Bronchial epithelial cell (primary cell): ENCODE measurements around the gene GRIP1. TPM values are rescaled to one million over a fixed set of nuclear protein-coding genes. Genes with fewer than 3 reads are reported as not detected.

Experiments used
- DNase-seq: peaks from one replicate; pipeline ENCODE4 v3.0.0-alpha.2; 2010; ENCODE audit warnings: low read depth
- FAIRE-seq: peaks from 2 replicates; lab custom pipeline; 2011; peaks lifted over from hg19 to GRCh38; lab: Jason Lieb, UNC
- H3K27me3 ChIP-seq: 2 replicates; pipeline ENCODE4 v1.5.1; 2011; ENCODE audit warnings: low read length; ENCODE audit not compliant: control insufficient read depth, insufficient read depth
- H3K36me3 ChIP-seq: 2 replicates; pipeline ENCODE4 v1.5.1; 2011; ENCODE audit warnings: low read length; ENCODE audit not compliant: control insufficient read depth, insufficient read depth
- H3K4me3 ChIP-seq: 2 replicates; pipeline ENCODE4 v1.5.1; 2011; ENCODE audit warnings: mild to moderate bottlenecking, low read depth, low read length, control low read depth
- total RNA-seq: library from RNA; depleted of rRNA; stranded (reverse); fragments of >200 nt; gene quantifications from 2 replicates; pipeline ENCODE4 v1.2.1, GENCODE V29; 2014
- TF ChIP-seq, protein P1 (sequence below): IDR thresholded peaks from 2 replicates; pipeline ENCODE4 v1.5.1; 2011; ENCODE audit warnings: mild to moderate bottlenecking, moderate library complexity, low read length, control low read depth, inconsistent platforms; ENCODE audit not compliant: insufficient read depth, severe bottlenecking

GRIP1 gene
- total RNA-seq, 1 donor from 2014 or later: 3.9 TPM

DNA sequence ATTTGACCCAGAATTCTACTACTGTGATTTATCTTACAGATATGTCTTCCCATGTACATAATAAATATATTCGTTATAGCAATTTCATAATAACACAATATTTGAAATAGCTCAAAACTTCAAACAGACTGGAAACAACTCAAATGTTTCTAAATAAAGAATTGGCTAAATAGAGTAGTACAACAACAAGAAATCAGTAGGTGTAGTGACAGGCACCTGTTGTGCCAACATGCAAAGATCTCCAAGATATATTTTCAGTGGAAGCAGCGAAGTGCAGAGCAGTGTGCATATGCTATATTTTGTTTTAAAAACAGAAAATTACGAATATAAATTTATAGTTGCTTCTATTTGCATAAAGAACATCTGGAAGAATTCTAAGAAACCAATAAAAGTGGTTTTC, 60.9 kb downstream of the GRIP1 start:
- Histone ChIP-seq H3K27me3 (no peaks in the 10 kb centered on the region), H3K4me3 (no peak overlapping the region), H3K36me3 (no peaks in the 10 kb centered on the region)
- TF ChIP-seq, protein P1, sequence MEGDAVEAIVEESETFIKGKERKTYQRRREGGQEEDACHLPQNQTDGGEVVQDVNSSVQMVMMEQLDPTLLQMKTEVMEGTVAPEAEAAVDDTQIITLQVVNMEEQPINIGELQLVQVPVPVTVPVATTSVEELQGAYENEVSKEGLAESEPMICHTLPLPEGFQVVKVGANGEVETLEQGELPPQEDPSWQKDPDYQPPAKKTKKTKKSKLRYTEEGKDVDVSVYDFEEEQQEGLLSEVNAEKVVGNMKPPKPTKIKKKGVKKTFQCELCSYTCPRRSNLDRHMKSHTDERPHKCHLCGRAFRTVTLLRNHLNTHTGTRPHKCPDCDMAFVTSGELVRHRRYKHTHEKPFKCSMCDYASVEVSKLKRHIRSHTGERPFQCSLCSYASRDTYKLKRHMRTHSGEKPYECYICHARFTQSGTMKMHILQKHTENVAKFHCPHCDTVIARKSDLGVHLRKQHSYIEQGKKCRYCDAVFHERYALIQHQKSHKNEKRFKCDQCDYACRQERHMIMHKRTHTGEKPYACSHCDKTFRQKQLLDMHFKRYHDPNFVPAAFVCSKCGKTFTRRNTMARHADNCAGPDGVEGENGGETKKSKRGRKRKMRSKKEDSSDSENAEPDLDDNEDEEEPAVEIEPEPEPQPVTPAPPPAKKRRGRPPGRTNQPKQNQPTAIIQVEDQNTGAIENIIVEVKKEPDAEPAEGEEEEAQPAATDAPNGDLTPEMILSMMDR: no peak
- FAIRE-seq (no peak), DNase-seq (no peak)

DNA sequence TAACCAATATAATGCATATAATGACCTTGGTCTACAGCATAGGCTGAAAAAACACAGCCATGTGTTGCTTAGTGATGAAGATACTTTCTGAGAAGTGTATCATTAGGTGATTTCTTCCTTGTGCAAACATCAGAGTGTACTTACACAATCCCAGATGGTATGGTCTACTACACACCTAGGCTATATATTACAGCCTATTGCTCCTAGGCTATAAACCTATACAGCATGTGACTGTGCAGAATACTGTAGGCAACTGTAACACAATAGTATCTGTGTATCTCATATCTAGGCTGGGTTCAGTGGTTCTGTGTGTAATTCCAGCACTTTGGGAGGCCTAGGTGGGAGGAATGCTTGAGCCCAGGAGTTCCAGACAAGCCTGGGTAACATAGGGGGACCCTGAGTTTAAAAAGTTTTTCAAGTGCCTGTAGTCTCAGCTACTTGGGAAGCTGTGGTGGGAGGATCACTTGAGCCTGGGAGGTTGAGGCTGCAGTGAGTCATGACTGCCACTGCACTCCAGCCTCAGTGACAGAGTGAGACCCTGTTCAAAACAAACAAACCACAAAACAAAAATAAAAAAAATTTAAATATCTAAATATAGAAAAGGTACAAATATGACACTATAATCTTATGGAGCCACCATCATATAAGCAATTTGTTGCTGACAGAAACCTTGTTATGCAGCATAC, 66.6 kb downstream of the GRIP1 start:
- Histone ChIP-seq H3K27me3 (no peaks in the 10 kb centered on the region), H3K36me3 (no peaks in the 10 kb centered on the region), H3K4me3 (no peak overlapping the region)
- FAIRE-seq (no peak), DNase-seq (no peak)
- TF ChIP-seq, protein P1: no peak

DNA sequence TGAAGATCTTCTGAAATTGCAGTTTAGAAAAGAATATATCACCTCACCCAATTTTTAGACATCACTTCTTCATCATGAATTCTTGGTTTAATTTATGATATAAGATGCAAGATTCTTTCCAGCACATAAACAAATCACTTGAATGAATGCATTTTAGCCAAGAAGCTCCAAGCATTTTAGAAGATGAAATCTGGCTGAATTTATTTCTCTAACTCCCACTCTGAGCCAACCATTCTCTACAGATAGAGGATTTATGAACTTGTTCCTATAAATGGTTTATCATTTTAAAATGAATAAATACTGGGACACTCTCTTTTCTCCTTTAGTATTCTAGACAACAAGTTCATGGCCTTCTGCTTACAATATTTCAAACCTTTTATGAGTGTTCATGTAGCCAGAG, 71.7 kb downstream of the GRIP1 start:
- no peaks in the 10 kb centered on the region for H3K27me3 ChIP-seq
- FAIRE-seq (no peak), DNase-seq (no peak)
- TF ChIP-seq, protein P1: no peak
- no peak overlapping the region for H3K4me3 ChIP-seq
- no peaks in the 10 kb centered on the region for H3K36me3 ChIP-seq

DNA sequence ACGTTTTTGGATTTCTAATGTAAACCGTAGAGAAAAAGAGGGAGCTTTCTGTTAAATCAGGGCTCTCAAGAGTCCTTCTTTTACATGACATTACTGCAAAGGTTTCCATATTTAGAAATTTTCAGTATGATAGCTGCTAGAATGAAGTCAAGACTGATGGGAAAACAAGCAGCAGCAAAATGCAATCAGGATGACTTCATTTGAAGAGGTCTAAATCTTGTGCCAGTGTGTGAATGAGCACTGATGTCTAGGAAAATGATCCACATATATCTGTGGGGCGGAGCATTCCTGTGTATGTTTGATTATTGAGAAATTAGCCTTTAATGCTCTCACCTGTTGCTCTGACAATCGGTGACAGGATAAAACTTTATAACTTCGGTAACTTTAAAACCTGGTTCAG, 73.6 kb downstream of the GRIP1 start:
- FAIRE-seq (no peak), DNase-seq (no peak)
- TF ChIP-seq, protein P1: no peak

DNA sequence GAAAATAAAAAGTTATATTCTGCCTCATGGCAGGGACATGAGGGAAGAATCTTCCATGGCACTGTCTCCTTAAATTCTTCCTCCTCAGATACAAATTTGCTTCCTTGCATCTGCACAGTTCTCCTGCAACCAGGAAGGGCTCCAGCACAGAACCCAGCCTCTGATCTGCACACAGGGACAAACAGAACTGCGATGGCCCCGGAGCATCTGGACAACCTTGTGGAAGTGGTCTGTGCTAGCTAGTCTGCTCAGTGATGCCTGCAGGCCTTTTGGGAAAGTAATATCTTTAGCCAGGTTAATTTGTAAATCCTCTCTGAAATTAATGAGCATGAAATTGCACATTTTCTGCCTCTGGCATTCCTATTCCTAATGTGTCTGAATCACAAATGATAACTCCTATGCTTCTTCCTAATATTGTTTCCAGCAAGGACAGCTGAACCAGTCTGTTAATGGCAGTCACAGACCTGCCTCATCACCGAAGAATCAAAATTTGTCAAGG, 74.8 kb downstream of the GRIP1 start:
- Histone ChIP-seq H3K4me3 (no peak overlapping the region), H3K27me3 (no peaks in the 10 kb centered on the region), H3K36me3 (no peaks in the 10 kb centered on the region)
- TF ChIP-seq, protein P1: no peak
- FAIRE-seq (no peak), DNase-seq (no peak)

More for the DNA sequence above, 73.6 kb downstream of the GRIP1 start:
- Histone ChIP-seq H3K36me3 (no peaks in the 10 kb centered on the region), H3K27me3 (no peaks in the 10 kb centered on the region), H3K4me3 (no peak overlapping the region)
